Measurements from ENCODE around the gene IDNK. TPM values are rescaled to one million over a fixed set of nuclear protein-coding genes. Genes with fewer than 3 reads are reported as not detected.

The IDNK gene
- 0.33 and 0.76 TPM in 2 replicates for total RNA-seq

GRCh38 chr9:83622939-83623678, at the start of gene IDNK:
TSS of gene IDNK (plus strand) at chr9:83623143. CDS start at chr9:83623172, 29 bp downstream.

Other genes with a start within 250 kb of the IDNK start
- 1.3 and 2.9 TPM in 2 replicates for gene FRMD3, start 84.7 kb upstream of the IDNK start, total RNA-seq
- gene UBQLN1, start 84.8 kb downstream of the IDNK start, total RNA-seq: 105 and 115 TPM in 2 replicates
- 0.49 and 0.51 TPM in 2 replicates for gene GKAP1, start 194.6 kb downstream of the IDNK start, total RNA-seq